ENCODE results near the gene OBSL1.

The OBSL1 gene

DNA sequence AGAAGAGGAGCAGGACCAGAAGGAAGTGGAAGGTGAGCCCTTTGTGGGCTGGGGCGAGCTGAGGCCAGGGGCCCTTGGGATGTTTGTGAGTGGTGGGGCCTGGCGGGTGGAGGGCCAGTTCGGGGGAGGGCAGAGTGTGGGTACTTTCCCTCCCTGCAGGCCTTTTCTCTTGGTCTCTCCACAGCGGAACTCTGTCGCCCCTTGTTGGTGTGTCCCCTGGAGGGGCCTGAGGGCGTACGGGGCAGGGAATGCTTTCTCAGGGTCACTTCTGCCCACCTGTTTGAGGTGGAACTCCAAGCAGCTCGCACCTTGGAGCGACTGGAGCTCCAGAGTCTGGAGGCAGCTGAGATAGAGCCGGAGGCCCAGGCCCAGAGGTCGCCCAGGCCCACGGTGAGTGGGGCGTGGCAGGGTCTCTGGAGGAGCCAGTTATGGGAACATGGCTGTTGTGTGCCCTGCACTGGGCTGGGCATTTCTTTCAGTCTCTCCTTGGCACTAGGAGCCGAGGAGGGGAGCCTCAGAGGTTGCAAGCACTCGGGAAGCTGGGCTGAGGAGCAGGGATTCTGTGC lies 37.1 kb upstream of the OBSL1 start:
- DNase-seq (ENCODE audit: low read depth): no peak
- no peak for TF ChIP-seq CTCF (IDR thresholded peaks at IDR 0.05; ENCODE audit: low read depth, low read length, missing control alignments)
- H3K4me3 ChIP-seq (ENCODE audit: low read depth, low read length): no peak overlapping the region

- DNase-seq (ENCODE audit: low read depth): no peak
- TF ChIP-seq CTCF (IDR thresholded peaks at IDR 0.05; ENCODE audit: low read depth, low read length, missing control alignments): no peak
- H3K4me3 ChIP-seq (ENCODE audit: low read depth, low read length): no peak overlapping the region
Measured at GRCh38 chr2:219607931-219608330, 36.6 kb upstream of the OBSL1 start.

DNA sequence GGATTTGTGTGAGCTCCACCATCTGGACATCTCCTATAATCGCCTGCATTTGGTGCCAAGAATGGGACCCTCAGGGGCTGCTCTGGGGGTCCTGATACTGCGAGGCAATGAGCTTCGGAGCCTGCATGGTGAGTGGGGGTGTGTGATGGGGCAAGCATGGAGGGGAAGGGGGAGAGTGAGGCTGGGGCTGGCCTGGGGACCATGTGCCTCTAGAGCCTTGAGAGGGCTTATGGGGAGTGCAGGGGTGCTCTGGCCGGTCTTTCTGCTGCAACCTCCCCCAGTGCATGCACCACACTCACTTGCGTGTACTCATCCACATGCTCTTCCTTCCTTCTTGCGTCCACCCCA lies 34.2 kb upstream of the OBSL1 start:
- H3K4me3 ChIP-seq (ENCODE audit: low read depth, low read length): no peak overlapping the region
- TF ChIP-seq CTCF (IDR thresholded peaks at IDR 0.05; ENCODE audit: low read depth, low read length, missing control alignments): no peak
- no peak for DNase-seq (ENCODE audit: low read depth)

DNA sequence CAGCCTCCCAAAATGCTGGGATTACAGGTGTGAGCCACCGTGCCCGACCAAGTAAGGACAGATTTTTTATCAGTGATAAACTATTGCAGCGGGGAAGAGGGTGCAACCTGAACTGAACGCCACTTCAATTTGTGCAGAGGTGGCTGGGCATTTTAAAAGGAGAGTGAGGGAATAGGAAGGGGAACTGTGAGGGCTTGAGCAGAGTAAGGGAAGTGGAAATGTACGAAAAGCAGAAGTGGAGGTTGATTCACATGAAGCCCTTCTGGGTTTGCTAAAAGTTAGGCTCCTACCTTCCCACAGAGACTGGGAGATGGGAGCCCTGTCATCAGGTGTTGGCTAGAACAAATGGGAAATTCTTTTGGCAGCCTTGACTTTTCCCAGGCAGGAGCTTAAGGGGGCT lies 32.4 kb upstream of the OBSL1 start:
- TF ChIP-seq CTCF (IDR thresholded peaks at IDR 0.05; ENCODE audit: low read depth, low read length, missing control alignments): no peak
- H3K4me3 ChIP-seq (ENCODE audit: low read depth, low read length): no peak overlapping the region
- DNase-seq (ENCODE audit: low read depth): no peak

DNA sequence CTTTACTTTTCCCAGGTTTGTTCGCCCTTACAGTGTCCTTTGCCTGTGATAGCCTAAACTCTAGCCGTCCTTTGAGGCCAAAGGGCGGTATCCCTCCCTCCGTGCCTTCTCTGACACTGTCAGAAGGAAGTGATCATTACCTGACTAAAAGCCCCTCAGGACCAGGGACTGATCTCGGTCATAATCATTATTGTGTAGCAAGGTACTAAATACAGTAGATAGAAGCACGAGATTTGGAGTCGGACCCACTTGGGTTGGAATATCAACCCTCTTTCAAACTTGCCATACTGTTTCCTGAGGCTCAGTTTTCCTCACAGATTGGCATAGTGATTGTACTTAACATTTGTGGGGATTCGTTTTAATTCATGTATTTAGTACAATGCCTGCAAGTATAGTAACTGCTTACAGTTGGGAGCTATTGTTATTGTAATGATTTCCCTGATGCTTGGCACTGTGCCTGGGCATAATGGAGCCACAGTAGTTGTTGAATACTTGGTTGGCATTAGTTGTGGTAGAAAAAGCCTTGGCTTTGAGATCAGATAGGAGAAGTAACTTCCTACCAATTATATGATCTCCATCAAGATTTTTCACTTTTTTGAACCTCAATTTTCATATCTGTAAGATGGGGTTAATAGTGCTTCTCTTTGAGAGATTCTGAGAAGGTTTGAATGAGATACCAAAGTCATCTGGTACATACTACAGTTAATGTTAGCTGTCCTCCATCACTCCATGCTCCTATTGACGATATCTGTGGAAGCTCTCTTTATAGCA lies 27.2 kb upstream of the OBSL1 start:
- no peak for TF ChIP-seq CTCF (IDR thresholded peaks at IDR 0.05; ENCODE audit: low read depth, low read length, missing control alignments)
- DNase-seq (ENCODE audit: low read depth): no peak

DNA sequence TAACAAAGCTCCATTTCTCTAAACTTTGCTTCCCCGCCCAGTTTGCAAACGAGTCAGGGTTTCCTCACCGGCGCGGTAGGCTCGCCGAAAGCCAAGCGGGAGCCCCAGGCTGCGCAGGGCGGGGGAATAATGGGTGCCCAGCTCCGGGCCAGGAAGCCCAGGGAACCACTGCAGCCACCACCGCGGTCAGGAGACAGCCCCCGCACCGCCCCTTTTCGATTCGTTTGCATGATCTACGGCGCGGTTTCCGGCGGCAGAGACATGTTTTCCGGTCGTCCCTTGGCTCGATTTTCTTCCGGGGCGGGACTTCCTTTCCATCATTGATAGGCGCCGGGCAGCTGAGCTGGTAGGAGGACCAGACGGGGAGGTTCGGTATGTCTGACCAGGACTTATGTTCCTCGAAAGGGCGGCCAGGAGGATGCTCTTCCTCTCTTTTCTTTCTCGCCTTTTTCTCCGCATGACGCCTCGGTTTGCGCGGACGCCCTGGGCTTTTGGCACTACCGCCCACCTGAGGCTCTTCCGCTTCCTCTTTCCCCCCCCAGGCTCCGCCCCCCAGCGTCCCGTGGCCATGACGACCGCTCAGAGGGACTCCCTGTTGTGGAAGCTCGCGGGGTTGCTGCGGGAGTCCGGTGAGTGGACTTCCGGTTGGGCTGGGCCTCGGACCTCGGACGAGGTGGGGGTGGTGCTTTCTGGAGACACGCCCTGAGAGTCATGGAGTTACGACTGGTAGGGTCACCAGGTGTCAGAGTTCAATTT lies 26.4 kb upstream of the OBSL1 start, which contains the start of gene STK11IP:
STK11IP (plus strand) TSS at position 306 of the 756 bp plus-strand sequence; CDS start at position 569, 263 bp downstream.
- DNase-seq (ENCODE audit: low read depth): peak; percentile 87
- no peak for TF ChIP-seq CTCF (IDR thresholded peaks at IDR 0.05; ENCODE audit: low read depth, low read length, missing control alignments)
- H3K4me3 ChIP-seq (ENCODE audit: low read depth, low read length): peak within 1 kb of the TSS; percentile 96

More for the DNA sequence above, 27.2 kb upstream of the OBSL1 start:
- H3K4me3 ChIP-seq (ENCODE audit: low read depth, low read length): peak overlapping the region; percentile 96

Measured in GM12864 (cell line).